ENCODE data around the gene ABCA9.

Gene ABCA9

GRCh38 chr17:69069226-69069750, 8.6 kb upstream of the ABCA9 start:
- DNase-seq (ENCODE audit: low read depth in 2 of 2, low spot score in 1 of 2), result no peak

- no peak for DNase-seq (ENCODE audit: low read depth in 2 of 2, low spot score in 1 of 2)
Measured at GRCh38 chr17:69067274-69068047, 6.7 kb upstream of the ABCA9 start.

- no peak for DNase-seq (ENCODE audit: low read depth in 2 of 2, low spot score in 1 of 2)
Measured at GRCh38 chr17:69066482-69066881, 5.8 kb upstream of the ABCA9 start.

- no peak for DNase-seq (ENCODE audit: low read depth in 2 of 2, low spot score in 1 of 2)
Measured at GRCh38 chr17:69065113-69065512, 4.4 kb upstream of the ABCA9 start.

- DNase-seq (ENCODE audit: low read depth in 2 of 2, low spot score in 1 of 2), result no peak
Measured at GRCh38 chr17:69064476-69064875, 3.7 kb upstream of the ABCA9 start.

GRCh38 chr17:69064001-69064400, 3.3 kb upstream of the ABCA9 start:
- DNase-seq (ENCODE audit: low read depth in 2 of 2, low spot score in 1 of 2), result no peak

GRCh38 chr17:69062860-69063581, 2.3 kb upstream of the ABCA9 start:
- DNase-seq (ENCODE audit: low read depth in 2 of 2, low spot score in 1 of 2), result no peak

GRCh38 chr17:69061721-69062556, 1.2 kb upstream of the ABCA9 start:
- DNase-seq (ENCODE audit: low read depth in 2 of 2, low spot score in 1 of 2), result no peak

GRCh38 chr17:69059458-69060175, 1.1 kb downstream of the ABCA9 start:
- DNase-seq (ENCODE audit: low read depth in 2 of 2, low spot score in 1 of 2), result no peak

GRCh38 chr17:69058165-69058564, 2.6 kb downstream of the ABCA9 start:
- DNase-seq (ENCODE audit: low read depth in 2 of 2, low spot score in 1 of 2), result no peak

GRCh38 chr17:69057280-69057679, 3.4 kb downstream of the ABCA9 start:
- DNase-seq (ENCODE audit: low read depth in 2 of 2, low spot score in 1 of 2), result no peak

- no peak for DNase-seq (ENCODE audit: low read depth in 2 of 2, low spot score in 1 of 2)
Measured at GRCh38 chr17:69056179-69056823, 4.4 kb downstream of the ABCA9 start.

- DNase-seq (ENCODE audit: low read depth in 2 of 2, low spot score in 1 of 2), result no peak
Measured at GRCh38 chr17:69055334-69055733, 5.4 kb downstream of the ABCA9 start.

- DNase-seq (ENCODE audit: low read depth in 2 of 2, low spot score in 1 of 2), result no peak
Measured at GRCh38 chr17:69050999-69051775, 9.5 kb downstream of the ABCA9 start.

GRCh38 chr17:69048634-69049033, 12.1 kb downstream of the ABCA9 start:
- no peak for DNase-seq (ENCODE audit: low read depth in 2 of 2, low spot score in 1 of 2)

GRCh38 chr17:69047368-69048263, 13.1 kb downstream of the ABCA9 start:
- DNase-seq (ENCODE audit: low read depth in 2 of 2, low spot score in 1 of 2), result no peak

- no peak for DNase-seq (ENCODE audit: low read depth in 2 of 2, low spot score in 1 of 2)
Measured at GRCh38 chr17:69046121-69046807, 14.5 kb downstream of the ABCA9 start.

GRCh38 chr17:69045646-69046045, 15.1 kb downstream of the ABCA9 start:
- no peak for DNase-seq (ENCODE audit: low read depth in 2 of 2, low spot score in 1 of 2)

Data from stimulated activated CD8-positive, alpha-beta memory T cell treated with anti-CD3 and anti-CD28 coated beads, Interleukin-4, amount 100 ng/mL, for 4 hours (primary cell).